Astrocyte (in vitro differentiated cells and primary cell): ENCODE measurements around the gene MRAP.

Source experiments
- EZH2 ChIP-seq: IDR thresholded peaks from 2 replicates; pipeline ENCODE4 v1.6.1; 2012; ENCODE audit warnings: mild to moderate bottlenecking, low read length, inconsistent platforms; ENCODE audit not compliant: insufficient read depth
- TF ChIP-seq, protein P1 (sequence below): IDR thresholded peaks from 2 replicates; pipeline ENCODE4 v1.5.1; 2011; ENCODE audit warnings: low read depth, mild to moderate bottlenecking, inconsistent platforms, low read length, moderate library complexity; ENCODE audit not compliant: insufficient read depth

DNA sequence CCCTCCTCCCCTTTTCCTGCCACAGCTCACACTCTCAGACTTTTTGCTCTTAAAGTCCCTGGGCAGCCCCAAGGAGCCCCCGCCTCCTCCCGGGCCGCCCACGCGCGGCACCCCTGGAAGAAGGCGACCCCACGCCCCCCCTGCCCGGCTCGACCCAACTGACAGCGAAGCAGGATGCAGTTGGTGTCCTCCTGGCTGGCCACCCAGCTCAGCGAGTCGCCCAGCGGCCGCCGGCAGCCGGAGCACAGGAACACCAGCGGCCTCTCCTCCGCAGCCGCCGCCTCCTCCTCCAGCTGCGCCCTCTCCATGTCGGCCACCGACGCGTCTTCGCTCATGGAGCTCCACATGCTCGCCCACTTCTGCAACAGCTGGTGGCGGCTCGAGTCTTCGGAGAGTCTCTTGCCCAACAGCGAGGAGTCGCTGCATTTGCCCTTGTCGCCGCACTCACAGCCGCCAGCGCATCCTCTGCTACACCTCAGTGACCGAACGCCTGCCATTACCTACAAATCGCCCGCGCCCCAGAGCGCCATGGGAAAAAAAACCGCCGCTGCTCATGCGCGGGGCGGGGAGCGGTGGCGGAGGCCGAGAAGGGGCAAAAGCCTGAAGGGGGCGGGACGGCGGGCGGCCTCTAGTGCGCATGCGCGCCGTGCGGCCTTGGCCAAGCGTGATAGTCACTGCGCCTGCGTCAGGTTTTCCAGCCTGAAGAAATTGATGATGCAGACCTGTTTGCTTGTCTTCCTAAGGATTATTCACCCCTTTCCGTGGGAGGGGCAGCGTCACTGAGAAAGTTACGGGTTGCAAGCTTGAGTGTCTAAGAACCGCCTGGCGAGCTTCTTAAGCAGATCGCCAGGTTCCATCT lies 19.9 kb upstream of the MRAP start, which contains the start of gene MIS18A:
- TF ChIP-seq, protein P1, sequence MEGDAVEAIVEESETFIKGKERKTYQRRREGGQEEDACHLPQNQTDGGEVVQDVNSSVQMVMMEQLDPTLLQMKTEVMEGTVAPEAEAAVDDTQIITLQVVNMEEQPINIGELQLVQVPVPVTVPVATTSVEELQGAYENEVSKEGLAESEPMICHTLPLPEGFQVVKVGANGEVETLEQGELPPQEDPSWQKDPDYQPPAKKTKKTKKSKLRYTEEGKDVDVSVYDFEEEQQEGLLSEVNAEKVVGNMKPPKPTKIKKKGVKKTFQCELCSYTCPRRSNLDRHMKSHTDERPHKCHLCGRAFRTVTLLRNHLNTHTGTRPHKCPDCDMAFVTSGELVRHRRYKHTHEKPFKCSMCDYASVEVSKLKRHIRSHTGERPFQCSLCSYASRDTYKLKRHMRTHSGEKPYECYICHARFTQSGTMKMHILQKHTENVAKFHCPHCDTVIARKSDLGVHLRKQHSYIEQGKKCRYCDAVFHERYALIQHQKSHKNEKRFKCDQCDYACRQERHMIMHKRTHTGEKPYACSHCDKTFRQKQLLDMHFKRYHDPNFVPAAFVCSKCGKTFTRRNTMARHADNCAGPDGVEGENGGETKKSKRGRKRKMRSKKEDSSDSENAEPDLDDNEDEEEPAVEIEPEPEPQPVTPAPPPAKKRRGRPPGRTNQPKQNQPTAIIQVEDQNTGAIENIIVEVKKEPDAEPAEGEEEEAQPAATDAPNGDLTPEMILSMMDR, result no peak
- TF ChIP-seq EZH2, result no peak
